Uterus (tissue), 4 donors: ENCODE data around the gene KRTAP13-3. TPM values are rescaled to one million over a fixed set of nuclear protein-coding genes. Genes with fewer than 3 reads are reported as not detected.

ENCODE experiments used
- DNase-seq, 2 donors: peaks; one replicate each; pipeline ENCODE4 v3.0.0-alpha.2; 2019 to 2020
- H3K27ac ChIP-seq, 2 donors: fragments of 200-600 bp; sonication (generic); 1 replicate in 1 of 2; 2 replicates in 1 of 2; pipeline ENCODE4 v1.5.1; 2016 to 2018
- H3K27me3 ChIP-seq, 2 donors: fragments of 200-600 bp; sonication (generic); one replicate each; pipeline ENCODE4 v1.5.1; 2018 to 2019; ENCODE audit warnings: control low read depth in 1 of 2
- H3K36me3 ChIP-seq, 2 donors: fragments of 200-600 bp; sonication (generic); one replicate each; pipeline ENCODE4 v1.5.1; 2019; ENCODE audit warnings: control low read depth in 1 of 2
- H3K4me1 ChIP-seq, 2 donors: fragments of 200-600 bp; sonication (generic); one replicate each; pipeline ENCODE4 v1.5.1; 2018 to 2019; ENCODE audit warnings: control low read depth in 1 of 2
- H3K4me3 ChIP-seq, 2 donors: fragments of 200-600 bp; sonication (generic); 1 replicate in 1 of 2; 2 replicates in 1 of 2; pipeline ENCODE4 v1.5.1; 2018 to 2019; ENCODE audit warnings: mild to moderate bottlenecking in 1 of 2
- H3K9me3 ChIP-seq, 2 donors: fragments of 200-600 bp; sonication (generic); one replicate each; pipeline ENCODE4 v1.5.1; 2019; ENCODE audit warnings: control low read depth in 1 of 2
- CTCF ChIP-seq, 4 experiments: fragments of 200-600 bp in 2 of 4; fragments of 450-650 bp in 2 of 4; sonication (generic) in 2 of 4; IDR thresholded peaks; one replicate each; pipeline ENCODE4 v1.5.1; 2016 to 2019; ENCODE audit warnings: antibody characterized with exemption in 4 of 4, mild to moderate bottlenecking in 2 of 4, moderate library complexity in 1 of 4
- POLR2A ChIP-seq, 2 donors: fragments of 450-650 bp; IDR thresholded peaks; one replicate each; pipeline ENCODE4 v1.6.1; 2016; ENCODE audit warnings: antibody characterized with exemption in 2 of 2, mild to moderate bottlenecking in 1 of 2, moderate library complexity in 1 of 2
- intact Hi-C: fragments of 100-400 bp; cut with DNase I; formaldehyde crosslinking; loops from one replicate; pipeline ENCODE4 v1.15.1; 2023; ENCODE audit warnings: low total_unique reads
- total RNA-seq, 4 donors: library from RNA; depleted of rRNA in 3 of 4; stranded (reverse); fragments of >200 nt in 3 of 4; gene quantifications; one replicate each; pipeline versions ENCODE4 v1.1.0 to v1.2.4, GENCODE V29; 2014 to 2023
- donor health status: DM: yes; HTN: yes; CAD: no.

KRTAP13-3 gene
- total RNA-seq, 4 donors from 2014 or later: not detected

GRCh38 chr21:30430170-30430655 is 4.5 kb upstream of the KRTAP13-3 start, which contains the start of gene KRTAP13-4:
KRTAP13-4 (plus strand) TSS chr21:30430220; CDS start chr21:30430276, 56 bp downstream.
- H3K4me1 ChIP-seq: no peaks in the 10 kb centered on the region
- no peaks in the 10 kb centered on the region for H3K27me3 ChIP-seq
- H3K4me3 ChIP-seq: no peak within 1 kb of the TSS
- no peak for TF ChIP-seq CTCF (IDR thresholded peaks at IDR 0.05)
- no peak for TF ChIP-seq POLR2A (IDR thresholded peaks at IDR 0.05)
- H3K36me3 ChIP-seq: no peaks in the 10 kb centered on the region
- no peaks in the 10 kb centered on the region for H3K9me3 ChIP-seq
- H3K27ac ChIP-seq: no peak within 1 kb of the TSS
- DNase-seq: no peak
- intact Hi-C loops: no loop called here

GRCh38 chr21:30426731-30427130 is 1.0 kb upstream of the KRTAP13-3 start:
- no peak overlapping the region for H3K27ac ChIP-seq
- no peaks in the 10 kb centered on the region for H3K27me3 ChIP-seq
- H3K36me3 ChIP-seq: no peaks in the 10 kb centered on the region
- intact Hi-C loops: no loop called here
- no peak overlapping the region for H3K4me3 ChIP-seq
- no peak for DNase-seq
- no peaks in the 10 kb centered on the region for H3K9me3 ChIP-seq
- H3K4me1 ChIP-seq: no peaks in the 10 kb centered on the region
- TF ChIP-seq CTCF (IDR thresholded peaks at IDR 0.05) (no peak), POLR2A (IDR thresholded peaks at IDR 0.05) (no peak)

- no peak for DNase-seq
- H3K9me3 ChIP-seq: no peaks in the 10 kb centered on the region
- H3K4me3 ChIP-seq: no peak overlapping the region
- TF ChIP-seq POLR2A (IDR thresholded peaks at IDR 0.05) (no peak), CTCF (IDR thresholded peaks at IDR 0.05) (no peak)
- no peaks in the 10 kb centered on the region for H3K36me3 ChIP-seq
- H3K27ac ChIP-seq: no peak overlapping the region
- intact Hi-C loops: no loop called here
- no peaks in the 10 kb centered on the region for H3K4me1 ChIP-seq
- H3K27me3 ChIP-seq: no peaks in the 10 kb centered on the region
Observed at GRCh38 chr21:30415993-30416392, 9.7 kb downstream of the KRTAP13-3 start.

- no peak for DNase-seq
- TF ChIP-seq CTCF (IDR thresholded peaks at IDR 0.05): no peak
- Histone ChIP-seq H3K36me3 (no peaks in the 10 kb centered on the region), H3K4me1 (no peaks in the 10 kb centered on the region), H3K4me3 (no peak overlapping the region), H3K9me3 (no peaks in the 10 kb centered on the region), H3K27me3 (no peaks in the 10 kb centered on the region), H3K27ac (no peak overlapping the region)
- intact Hi-C loops: no loop called here
Observed at GRCh38 chr21:30408782-30409494, 16.8 kb downstream of the KRTAP13-3 start.

- H3K4me3 ChIP-seq: no peak within 1 kb of the TSS
- no peaks in the 10 kb centered on the region for H3K27me3 ChIP-seq
- no peak within 1 kb of the TSS for H3K27ac ChIP-seq
- H3K4me1 ChIP-seq: no peaks in the 10 kb centered on the region
- no peak for DNase-seq
- H3K36me3 ChIP-seq: no peaks in the 10 kb centered on the region
- H3K9me3 ChIP-seq: no peaks in the 10 kb centered on the region
- intact Hi-C loops: no loop called here
- TF ChIP-seq CTCF (IDR thresholded peaks at IDR 0.05) (no peak), POLR2A (IDR thresholded peaks at IDR 0.05) (no peak)
Observed at GRCh38 chr21:30395731-30396130, 30.0 kb downstream of the KRTAP13-3 start, which contains the start of gene KRTAP13-1. KRTAP13-1 (plus strand) TSS chr21:30396031; CDS start chr21:30396087, 56 bp downstream.
